ENCODE measurements around the gene DNMBP.
A peak's percentile ranks its signal among the peaks of the same experiment; 100 is the strongest.

DNMBP gene

GRCh38 chr10:99995269-99995668, 14.5 kb downstream of the DNMBP start:
- TF ChIP-seq MAX (IDR thresholded peaks at IDR 0.05) = no peak
- TF ChIP-seq TCF12 (IDR thresholded peaks at IDR 0.05; ENCODE audit: low read depth) = no peak

GRCh38 chr10:99994801-99995200, 14.9 kb downstream of the DNMBP start:
- TF ChIP-seq EGR1 (IDR thresholded peaks at IDR 0.05) (no peak), EP300 (IDR thresholded peaks at IDR 0.05; ENCODE audit: borderline replicate concordance) (no peak), MAX (IDR thresholded peaks at IDR 0.05) (no peak), NFIC (IDR thresholded peaks at IDR 0.05) (no peak), TAF1 (IDR thresholded peaks at IDR 0.05; ENCODE audit: low read depth) (no peak), ZBTB7A (IDR thresholded peaks at IDR 0.05; ENCODE audit: low read depth) (no peak), FOXM1 (IDR thresholded peaks at IDR 0.05; ENCODE audit: borderline replicate concordance, low read depth) (no peak), YY1 (IDR thresholded peaks at IDR 0.05; ENCODE audit: low read depth) (no peak), REST (IDR thresholded peaks at IDR 0.05; ENCODE audit: low read depth) (no peak), TEAD4 (IDR thresholded peaks at IDR 0.05) (no peak)

- TF ChIP-seq TEAD4 (IDR thresholded peaks at IDR 0.05) (no peak), FOXM1 (IDR thresholded peaks at IDR 0.05; ENCODE audit: borderline replicate concordance, low read depth) (no peak), RAD21 (IDR thresholded peaks at IDR 0.05; ENCODE audit: low read depth) (no peak), TAF1 (IDR thresholded peaks at IDR 0.05; ENCODE audit: low read depth) (no peak), CREB1 (IDR thresholded peaks at IDR 0.05; ENCODE audit: low read depth) (no peak), REST (IDR thresholded peaks at IDR 0.05; ENCODE audit: low read depth) (no peak), NFIC (IDR thresholded peaks at IDR 0.05) (no peak), ZBTB7A (IDR thresholded peaks at IDR 0.05; ENCODE audit: low read depth) (no peak), EP300 (IDR thresholded peaks at IDR 0.05; ENCODE audit: borderline replicate concordance) (no peak), MAX (IDR thresholded peaks at IDR 0.05) (no peak)
These were observed 15.8 kb downstream of the DNMBP start for GRCh38 chr10:99993701-99994689.

- TF ChIP-seq CEBPB (IDR thresholded peaks at IDR 0.05) = peak; percentile 48
These were observed 24.1 kb downstream of the DNMBP start for GRCh38 chr10:99985637-99986036.

- TF ChIP-seq RAD21 (IDR thresholded peaks at IDR 0.05; ENCODE audit: low read depth) = no peak
- TF ChIP-seq REST (IDR thresholded peaks at IDR 0.05; ENCODE audit: low read depth) = no peak
- no peak for TF ChIP-seq EGR1 (IDR thresholded peaks at IDR 0.05)
- TF ChIP-seq MAX (IDR thresholded peaks at IDR 0.05) = no peak
- TF ChIP-seq TEAD4 (IDR thresholded peaks at IDR 0.05) = no peak
- no peak for TF ChIP-seq CREB1 (IDR thresholded peaks at IDR 0.05; ENCODE audit: low read depth)
- no peak for TF ChIP-seq CEBPB (IDR thresholded peaks at IDR 0.05)
- TF ChIP-seq YY1 (IDR thresholded peaks at IDR 0.05; ENCODE audit: low read depth) = no peak
- no peak for TF ChIP-seq TAF1 (IDR thresholded peaks at IDR 0.05; ENCODE audit: low read depth)
- no peak for TF ChIP-seq EP300 (IDR thresholded peaks at IDR 0.05; ENCODE audit: borderline replicate concordance)
- no peak for TF ChIP-seq FOXM1 (IDR thresholded peaks at IDR 0.05; ENCODE audit: borderline replicate concordance, low read depth)
- TF ChIP-seq NFIC (IDR thresholded peaks at IDR 0.05) = no peak
- TF ChIP-seq TCF12 (IDR thresholded peaks at IDR 0.05; ENCODE audit: low read depth) = no peak
- no peak for TF ChIP-seq ZBTB7A (IDR thresholded peaks at IDR 0.05; ENCODE audit: low read depth)
- TF ChIP-seq USF1 (IDR thresholded peaks at IDR 0.05) = no peak
These were observed 25.3 kb downstream of the DNMBP start for GRCh38 chr10:99984211-99985034.

Measured in Ishikawa (cell line).